GM18873 (cell line): ENCODE measurements around the gene KRTAP1-5.
"Not testable (repeated sequence)": the region's sequence is repeated elsewhere in the genome, so short reads cannot be mapped to it uniquely, and the experiment has no call there.

ENCODE experiments used
- ATAC-seq: cut with Tn5 transposase; IDR thresholded peaks from one replicate; pipeline ENCODE4 v1.9.1; 2021; ENCODE audit warnings: mild to moderate bottlenecking, moderate library complexity, moderate number of reproducible peaks; ENCODE audit not compliant: unreplicated experiment, low FRiP score

Gene KRTAP1-5

DNA sequence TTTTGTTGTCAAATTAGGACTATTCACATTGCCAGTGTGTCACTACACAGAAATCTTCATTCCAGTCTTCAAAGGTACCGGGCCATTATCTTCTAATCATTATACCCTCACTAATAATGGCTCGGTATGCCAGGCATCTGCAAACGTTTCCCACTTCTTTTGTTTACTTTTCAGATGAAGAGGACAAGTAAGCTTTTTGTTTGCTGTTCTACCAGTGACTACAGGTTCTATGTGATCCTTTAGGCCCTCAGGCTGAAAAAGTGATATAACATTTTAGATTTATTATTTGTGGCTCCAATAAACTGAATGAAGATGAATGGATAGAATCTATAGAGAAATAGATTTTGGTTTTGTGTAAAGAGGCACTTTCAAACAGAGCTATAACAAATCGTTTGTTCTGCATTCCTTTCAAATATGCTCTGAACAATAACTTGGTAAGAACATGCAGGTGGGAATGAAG lies 17.7 kb downstream of the KRTAP1-5 start:
- ATAC-seq, result no peak

DNA sequence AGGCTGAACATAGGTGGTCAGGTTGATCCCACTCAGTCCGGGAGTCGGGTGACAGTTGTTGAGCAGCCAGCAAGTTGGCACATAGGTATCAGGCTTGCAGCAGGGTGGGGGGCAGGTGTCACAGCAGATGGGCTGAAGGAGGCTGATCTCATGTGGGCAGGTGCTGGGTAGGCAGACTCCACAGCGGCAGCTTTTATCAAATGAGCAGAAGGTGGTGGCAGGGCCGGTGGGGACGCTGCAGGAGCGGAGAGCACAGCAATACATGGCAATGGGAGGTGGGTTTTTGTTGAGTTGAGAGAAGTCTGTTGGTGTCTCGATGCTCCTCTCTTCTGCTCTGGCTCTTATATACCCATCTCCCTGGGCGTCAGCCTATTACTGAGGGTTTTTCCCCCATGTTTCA lies 18.2 kb downstream of the KRTAP1-5 start, which contains the start of gene KRTAP3-1:
TSS of gene KRTAP3-1 (minus strand) at position 318 of the 400 bp plus-strand sequence. CDS start at position 264, 54 bp downstream.
- no peak for ATAC-seq

DNA sequence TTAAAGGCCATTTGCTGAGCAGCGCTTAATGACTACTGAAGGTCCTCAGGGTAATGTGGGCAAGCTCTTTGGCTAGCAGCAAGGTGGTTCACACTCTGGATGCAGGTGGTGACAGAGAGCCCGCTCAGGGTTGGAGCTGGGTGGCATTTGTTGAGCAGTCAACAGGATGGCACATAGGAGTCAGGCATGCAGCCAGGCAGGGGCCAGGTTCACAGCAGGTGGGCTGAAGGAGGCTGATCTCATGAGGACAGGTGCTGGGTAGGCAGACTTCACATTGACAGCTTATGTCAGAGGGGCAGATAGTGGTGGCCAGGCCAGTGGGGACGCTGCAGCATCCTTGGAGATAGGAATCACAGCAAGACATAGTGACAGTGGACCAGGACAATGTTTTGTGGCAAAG lies 22.6 kb downstream of the KRTAP1-5 start:
- ATAC-seq, result no peak

DNA sequence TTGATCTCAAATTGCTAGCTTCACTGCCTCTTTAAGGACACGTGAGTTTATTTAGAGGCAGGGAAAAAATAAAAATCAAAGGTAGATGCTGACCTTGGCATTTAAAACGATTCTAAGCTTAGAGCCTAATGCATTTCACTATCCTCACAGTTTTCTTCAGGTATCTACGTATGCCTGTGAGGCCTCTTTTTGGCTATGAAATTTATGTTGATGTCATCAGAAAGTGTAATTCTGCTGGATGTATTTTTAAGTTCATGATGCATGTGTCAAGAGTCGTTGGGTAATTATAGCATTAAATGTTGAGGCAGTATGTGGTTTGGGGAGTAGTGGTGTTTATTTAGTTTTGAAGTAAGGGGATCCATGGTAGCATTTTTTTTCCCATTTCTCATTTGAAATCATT lies 23.1 kb downstream of the KRTAP1-5 start:
- ATAC-seq, result no peak

DNA sequence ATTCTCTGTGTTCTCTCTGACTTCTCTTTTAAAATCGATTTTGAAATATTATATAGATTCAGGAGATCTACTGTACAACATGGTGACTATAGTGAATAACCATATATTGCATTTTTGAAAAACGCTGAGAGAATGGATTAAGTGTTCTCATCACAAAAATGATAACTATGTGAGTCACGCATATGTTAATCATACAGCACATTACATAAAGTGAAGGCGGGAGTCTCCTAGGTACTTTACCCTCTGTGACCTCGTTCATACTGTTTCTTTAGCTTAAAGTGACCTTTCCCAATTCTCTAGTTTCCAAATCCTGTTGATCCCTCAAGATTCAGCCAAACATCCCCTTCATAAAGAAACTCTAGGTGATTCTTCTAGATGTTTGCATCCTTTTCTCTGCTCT lies 24.2 kb downstream of the KRTAP1-5 start:
- ATAC-seq, result no peak

DNA sequence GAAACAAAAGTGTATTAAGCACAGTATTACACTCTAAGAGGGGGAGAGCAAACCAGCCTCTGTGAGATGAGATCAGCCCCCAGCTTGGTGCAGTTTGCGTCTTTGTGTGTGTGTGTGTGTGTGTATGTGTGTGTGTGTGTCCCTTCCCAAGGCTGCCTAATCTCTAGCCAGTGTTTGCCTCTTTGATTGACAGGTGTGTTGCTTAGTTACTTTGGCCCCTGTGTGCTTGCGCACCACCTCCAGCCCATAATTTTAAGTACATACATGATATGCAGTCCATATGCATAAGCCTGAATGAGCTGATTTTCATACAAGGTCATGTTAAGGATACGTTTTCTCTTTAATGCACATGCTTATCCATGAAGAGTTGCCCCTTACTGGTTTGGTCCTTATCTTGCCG lies 25.2 kb downstream of the KRTAP1-5 start:
- ATAC-seq, result no peak

DNA sequence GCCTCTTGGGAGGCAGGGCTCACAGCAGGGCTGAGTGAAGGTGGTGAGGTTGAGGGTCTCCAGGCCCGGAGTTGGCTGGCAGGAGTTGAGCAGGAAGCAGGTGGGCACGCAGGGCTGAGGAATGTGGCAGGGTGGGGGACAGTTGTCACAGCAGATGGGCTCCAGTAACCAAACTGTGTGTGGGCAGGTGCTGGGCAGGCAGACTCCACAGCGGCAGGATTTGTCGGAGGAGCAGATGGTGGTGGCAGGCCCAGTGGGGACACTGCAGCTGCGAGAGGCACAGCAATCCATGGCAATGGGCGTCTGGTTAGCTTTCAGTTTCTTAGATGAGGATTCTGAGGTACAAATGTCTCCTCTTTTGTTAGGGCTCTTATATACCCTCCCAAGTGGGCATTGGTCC lies 27.4 kb downstream of the KRTAP1-5 start, which contains the start of gene KRTAP3-2:
TSS of gene KRTAP3-2 (minus strand) at position 344 of the 400 bp plus-strand sequence. CDS start at position 291, 53 bp downstream.
- ATAC-seq, result not testable (repeated sequence)

DNA sequence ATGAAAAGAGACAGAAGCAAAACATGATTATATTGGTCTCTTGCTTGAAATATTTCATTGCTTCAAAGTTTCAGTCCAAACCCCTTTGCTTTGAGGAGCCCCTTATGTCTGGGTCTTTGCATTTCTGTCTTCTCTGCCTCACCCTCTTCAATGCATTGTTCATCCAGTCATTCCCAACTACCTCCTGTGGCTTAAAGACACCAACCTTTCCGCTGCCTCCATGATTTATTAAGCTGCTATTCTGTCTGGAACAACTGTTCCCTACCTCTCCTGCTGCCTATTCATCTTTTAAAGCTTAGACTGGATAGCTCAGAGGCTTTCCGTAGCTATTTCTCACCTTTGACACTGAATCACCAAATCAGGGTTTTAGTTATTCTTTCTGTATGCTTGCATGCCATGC lies 29.6 kb downstream of the KRTAP1-5 start:
- ATAC-seq, result no peak

DNA sequence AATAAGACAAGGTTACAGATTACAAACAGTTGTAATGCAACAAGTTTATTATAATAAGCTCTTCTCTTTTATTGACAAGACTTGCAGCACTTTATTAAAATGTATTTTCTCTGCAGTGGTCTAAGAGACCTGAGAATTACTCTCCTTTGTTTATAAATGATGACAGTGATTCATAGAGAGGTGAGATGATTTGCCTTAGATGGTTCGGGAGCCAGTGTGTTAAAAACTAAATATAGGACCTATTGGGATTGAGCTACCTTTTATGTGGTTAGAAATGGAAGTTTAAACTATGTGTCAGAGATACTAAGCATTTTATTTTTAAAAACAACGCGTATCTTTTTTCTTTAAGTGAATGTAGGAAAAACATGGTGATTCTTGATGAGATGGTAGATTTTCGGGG lies 30.2 kb downstream of the KRTAP1-5 start:
- no peak for ATAC-seq

DNA sequence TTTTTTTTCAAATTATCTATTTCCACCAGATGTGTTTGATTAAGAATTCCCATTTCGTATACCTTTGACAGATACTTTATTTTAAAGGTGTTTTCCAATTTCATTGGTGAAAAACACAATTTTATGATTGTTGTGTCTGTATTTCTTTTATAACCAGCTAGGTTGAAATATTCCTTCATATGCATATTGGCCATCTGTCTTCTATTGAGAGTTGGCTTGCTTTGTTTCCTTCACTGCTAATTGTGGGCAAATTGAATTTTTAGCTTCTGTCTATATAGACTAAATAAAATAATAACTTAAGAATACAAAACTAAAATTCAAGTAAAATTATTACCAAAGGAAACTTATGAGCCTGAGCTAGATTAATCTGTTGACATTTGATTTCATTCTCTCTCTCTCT lies 31.9 kb downstream of the KRTAP1-5 start:
- ATAC-seq, result no peak

DNA sequence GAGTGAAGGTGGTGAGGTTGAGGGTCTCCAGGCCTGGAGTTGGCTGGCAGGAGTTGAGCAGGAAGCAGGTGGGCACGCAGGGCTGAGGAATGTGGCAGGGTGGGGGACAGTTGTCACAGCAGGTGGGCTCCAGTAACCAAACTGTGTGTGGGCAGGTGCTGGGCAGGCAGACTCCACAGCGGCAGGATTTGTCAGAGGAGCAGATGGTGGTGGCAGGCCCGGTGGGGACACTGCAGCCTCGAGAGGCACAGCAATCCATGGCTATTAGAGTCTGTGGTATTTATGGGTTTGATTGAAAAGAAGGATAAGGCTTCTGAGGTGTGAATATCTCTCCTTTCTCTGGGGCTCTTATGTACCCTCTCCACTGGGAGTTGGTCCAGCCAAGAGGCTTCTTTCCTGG lies 33.2 kb downstream of the KRTAP1-5 start, which contains the start of gene KRTAP3-3:
TSS of gene KRTAP3-3 (minus strand) at position 326 of the 400 bp plus-strand sequence. CDS start at position 259, 67 bp downstream.
- no peak for ATAC-seq

DNA sequence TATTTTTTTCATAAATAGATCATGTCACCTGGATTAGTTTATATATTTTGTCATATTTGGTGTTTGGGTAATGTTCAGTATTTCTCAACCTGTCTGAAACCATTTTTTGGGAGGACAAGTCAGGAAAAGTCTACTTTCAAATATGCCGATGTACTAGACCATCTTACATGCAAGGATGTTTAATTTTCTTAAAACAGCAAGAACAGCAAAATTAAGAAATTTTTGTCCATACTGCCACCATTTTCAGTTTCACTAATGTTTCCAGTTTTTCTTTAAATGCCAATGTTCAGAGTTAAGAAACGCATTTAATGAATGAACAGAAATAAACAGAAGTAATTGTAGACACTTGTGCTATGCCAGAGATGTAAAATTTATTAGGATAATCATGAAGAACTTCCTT lies 33.9 kb downstream of the KRTAP1-5 start:
- no peak for ATAC-seq

DNA sequence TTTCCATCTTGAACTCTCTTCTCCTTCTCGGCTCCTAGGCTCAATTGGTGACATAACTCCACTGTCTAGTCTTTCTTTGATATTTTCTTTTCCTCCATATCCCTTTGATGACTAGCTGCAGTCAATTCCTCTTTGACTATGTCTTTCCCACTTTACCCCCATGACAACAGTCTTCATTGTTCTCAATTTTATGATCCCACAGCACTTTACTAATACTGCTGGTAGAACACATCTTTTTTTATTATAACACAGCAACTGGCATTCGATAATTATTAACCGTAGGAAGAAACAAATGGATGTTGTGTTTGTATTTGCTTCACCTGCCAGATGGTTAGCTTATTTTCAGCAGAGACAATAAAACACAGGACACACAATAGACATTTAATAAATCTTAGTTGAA lies 34.3 kb downstream of the KRTAP1-5 start:
- no peak for ATAC-seq

DNA sequence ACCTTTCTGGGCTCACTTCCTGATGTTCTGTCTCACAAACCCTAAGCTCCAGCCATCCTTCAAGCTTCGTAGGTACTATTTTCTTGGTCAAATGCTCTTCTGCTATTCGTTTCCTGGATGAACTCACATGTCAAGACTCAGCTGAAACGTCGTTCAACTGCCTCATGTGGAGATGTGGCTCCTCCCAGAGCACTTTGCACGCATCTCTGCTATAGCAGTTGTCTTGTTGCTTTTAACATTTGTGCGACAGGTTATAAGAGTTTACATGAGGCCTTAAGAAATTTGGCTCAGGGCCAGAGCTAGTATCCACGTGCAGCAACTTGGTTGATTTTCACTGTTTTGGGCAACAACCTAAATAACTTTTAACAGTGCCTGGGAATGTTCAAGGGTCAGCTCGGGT lies 40.1 kb downstream of the KRTAP1-5 start:
- ATAC-seq, result no peak

DNA sequence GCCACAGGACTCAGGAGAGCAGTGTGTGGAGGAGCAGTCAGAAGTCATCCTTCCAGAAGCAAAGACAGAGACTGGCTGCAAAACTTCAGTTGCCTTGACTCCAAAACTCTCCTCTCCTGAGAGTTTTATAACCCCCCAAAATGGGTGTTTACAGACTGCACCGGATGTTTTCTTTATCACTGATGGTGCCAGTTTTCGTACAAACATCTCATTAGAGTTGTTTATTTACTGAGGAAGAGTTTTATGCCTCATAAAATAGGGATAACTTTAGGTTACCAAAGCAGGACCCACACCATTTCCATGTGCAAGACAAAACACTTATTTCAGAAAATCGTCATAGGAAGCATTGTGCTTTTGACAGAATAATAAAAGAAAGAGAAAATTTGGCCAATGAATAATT lies 42.8 kb downstream of the KRTAP1-5 start, which contains the start of gene KRT40:
TSS of gene KRT40 (minus strand) at position 101 of the 400 bp plus-strand sequence. CDS start at position 48, 53 bp downstream.
- no peak for ATAC-seq

DNA sequence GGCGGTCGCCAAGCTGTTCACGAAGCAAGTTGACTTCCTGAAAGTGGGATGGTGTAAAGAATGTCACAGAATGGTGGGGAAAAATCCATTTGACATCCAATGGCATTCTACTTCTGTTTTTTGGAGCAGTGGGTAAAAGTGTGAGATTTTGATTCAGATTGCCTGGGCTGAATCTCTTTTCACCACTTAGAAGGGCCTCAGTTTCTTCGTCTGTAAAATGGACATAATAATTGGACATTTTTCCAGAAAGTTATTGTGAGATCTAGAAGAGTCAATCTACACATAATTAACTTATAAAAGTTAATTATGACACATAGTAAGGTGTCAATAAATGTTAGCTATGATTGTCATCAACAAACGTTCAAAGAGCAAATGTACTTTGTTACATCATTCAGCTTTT lies 45.9 kb downstream of the KRTAP1-5 start:
- ATAC-seq, result no peak

DNA sequence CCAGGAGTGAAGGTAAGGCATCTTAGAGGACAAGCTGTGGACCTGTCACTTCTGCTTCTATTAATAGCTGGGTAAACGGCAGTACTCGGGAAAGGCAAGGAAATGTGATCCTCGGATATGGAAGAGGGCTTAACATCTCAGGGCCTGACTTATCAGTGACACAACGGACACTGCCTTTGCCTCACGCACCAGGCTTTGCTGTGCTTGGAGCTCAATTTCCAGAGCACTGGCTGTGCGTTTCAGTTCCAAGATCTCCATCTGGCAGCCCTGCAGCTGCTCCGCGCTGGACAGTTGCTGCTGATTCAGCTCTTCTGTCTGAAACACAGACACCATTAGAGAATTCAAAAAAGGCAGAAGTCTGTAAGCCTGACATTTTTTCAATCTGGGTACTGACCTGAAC lies 46.4 kb downstream of the KRTAP1-5 start:
- ATAC-seq, result no peak

DNA sequence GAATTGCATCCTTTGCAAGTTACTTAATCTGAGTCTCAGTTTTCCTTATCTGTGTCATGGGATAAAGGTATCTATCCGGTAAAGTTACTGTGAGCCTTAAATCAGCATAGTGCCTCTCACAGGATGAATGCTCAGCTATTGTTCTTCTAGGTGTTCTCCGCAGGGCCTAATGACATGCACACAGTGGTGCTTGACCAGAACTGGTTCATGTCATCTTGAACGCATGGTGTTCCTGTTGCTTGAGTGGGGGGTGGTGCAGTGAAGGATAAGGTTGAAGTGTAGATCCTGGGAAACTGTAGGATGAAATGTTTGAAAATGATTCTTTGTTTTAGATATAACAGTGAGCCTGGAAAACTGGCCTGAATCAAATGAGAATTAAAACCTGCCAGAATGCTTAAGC lies 46.9 kb downstream of the KRTAP1-5 start:
- no peak for ATAC-seq

DNA sequence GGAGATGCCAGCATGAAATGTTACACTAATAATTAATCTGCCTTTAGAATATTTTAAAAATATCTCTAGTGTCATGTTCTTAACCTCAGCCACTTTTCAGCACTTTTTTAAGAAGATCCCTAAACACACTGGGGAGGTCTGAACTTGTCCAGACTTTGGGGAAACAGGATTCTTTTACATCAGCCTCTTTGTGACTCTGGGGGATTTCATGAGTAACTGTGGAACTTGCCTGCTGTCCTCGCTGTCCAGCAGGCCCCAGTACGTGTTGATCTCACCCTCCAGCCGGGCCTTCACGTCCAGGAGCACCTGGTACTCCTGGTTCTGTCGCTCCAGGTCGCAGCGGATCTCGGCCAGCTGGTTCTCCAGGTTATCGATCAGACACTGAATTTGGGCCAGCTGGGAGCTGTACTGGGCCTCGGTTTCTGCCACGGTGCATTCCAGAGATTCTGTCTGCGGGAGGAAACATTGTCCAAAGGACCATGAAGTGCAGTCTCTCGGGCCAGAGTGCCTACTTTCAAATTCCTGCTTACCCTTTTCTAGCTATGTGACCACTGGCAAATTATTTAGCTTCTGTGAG lies 48.3 kb downstream of the KRTAP1-5 start:
- no peak for ATAC-seq
